CD14-positive monocyte (primary cell): ENCODE results near the gene CNOT10. TPM values are rescaled to one million over a fixed set of nuclear protein-coding genes. Genes with fewer than 3 reads are reported as not detected.

Experiments used
- DNase-seq, 3 donors: peaks; one replicate each; pipeline ENCODE4 v3.0.0-alpha.2; 2011 to 2022
- H2AFZ ChIP-seq: 2 replicates; pipeline ENCODE4 v1.6.0; 2012; ENCODE audit warnings: mild to moderate bottlenecking, low read depth, low read length, inconsistent platforms; ENCODE audit not compliant: insufficient read depth, poor library complexity, severe bottlenecking
- H3K27ac ChIP-seq, 2 donors: 1 replicate in 1 of 2; 2 replicates in 1 of 2; pipeline ENCODE4 v1.5.1; 2012 to 2013; ENCODE audit warnings: low read length in 2 of 2, control low read depth in 1 of 2, inconsistent platforms in 1 of 2, low read depth in 1 of 2, mild to moderate bottlenecking in 1 of 2
- H3K27me3 ChIP-seq, 2 donors: one replicate each; pipeline versions ENCODE4 v1.6.0 to v1.6.1; 2011 to 2013; ENCODE audit warnings: low read length in 2 of 2; ENCODE audit not compliant: control insufficient read depth in 2 of 2, insufficient read depth in 2 of 2
- H3K36me3 ChIP-seq, 2 donors: replicated peaks in 1 of 2; 1 replicate in 1 of 2; 2 replicates in 1 of 2; pipeline versions ENCODE4 v1.5.1 to v1.6.1; 2012 to 2013; ENCODE audit warnings: low read length in 2 of 2, control low read depth in 1 of 2, inconsistent platforms in 1 of 2, mild to moderate bottlenecking in 1 of 2; ENCODE audit not compliant: insufficient read depth in 2 of 2, control insufficient read depth in 1 of 2
- H3K4me1 ChIP-seq, 2 donors: 1 replicate in 1 of 2; 2 replicates in 1 of 2; pipeline versions ENCODE4 v1.5.1 to v1.6.1; 2012 to 2013; ENCODE audit warnings: low read length in 2 of 2, control low read depth in 1 of 2, inconsistent platforms in 1 of 2, mild to moderate bottlenecking in 1 of 2, moderate library complexity in 1 of 2; ENCODE audit not compliant: insufficient read depth in 2 of 2, control insufficient read depth in 1 of 2
- H3K4me2 ChIP-seq: replicated peaks from 2 replicates; pipeline ENCODE3; 2012; ENCODE audit warnings: low read length, moderate library complexity, mild to moderate bottlenecking; ENCODE audit not compliant: poor library complexity, severe bottlenecking; ENCODE audit errors: extremely low read depth
- H3K4me3 ChIP-seq, 3 experiments: fragments of 200-600 bp in 1 of 3; sonication (generic) in 1 of 3; replicated peaks in 1 of 3; 1 replicate in 2 of 3; 2 replicates in 1 of 3; pipeline ENCODE4 v1.5.1; 2011 to 2013; ENCODE audit warnings: low read length in 3 of 3, mild to moderate bottlenecking in 3 of 3, control low read depth in 2 of 3, low read depth in 2 of 3, inconsistent platforms in 1 of 3, moderate library complexity in 1 of 3
- H3K79me2 ChIP-seq: 2 replicates; pipeline ENCODE4 v1.6.0; 2012; ENCODE audit warnings: mild to moderate bottlenecking, control low read depth, inconsistent platforms, low read length, moderate library complexity; ENCODE audit not compliant: insufficient read depth
- H3K9ac ChIP-seq: 2 replicates; pipeline ENCODE4 v1.6.0; 2017; ENCODE audit warnings: low read length, mild to moderate bottlenecking; ENCODE audit not compliant: insufficient read depth, poor library complexity, severe bottlenecking
- H3K9me3 ChIP-seq, 2 donors: replicated peaks in 1 of 2; 1 replicate in 1 of 2; 2 replicates in 1 of 2; pipeline versions ENCODE4 v1.5.1 to v1.6.1; 2012 to 2013; ENCODE audit warnings: low read length in 2 of 2, control low read depth in 1 of 2; ENCODE audit not compliant: control insufficient read depth in 1 of 2, insufficient read depth in 1 of 2
- H4K20me1 ChIP-seq: 2 replicates; pipeline ENCODE4 v1.6.0; 2012; ENCODE audit warnings: mild to moderate bottlenecking, low read length, control low read depth, moderate library complexity; ENCODE audit not compliant: insufficient read depth
- H3K27ac Mint-ChIP-seq, 7 donors: one replicate each; pipeline ENCODE4 v1.8.0; 2020; ENCODE audit warnings: mild to moderate bottlenecking in 7 of 7, mixed read lengths in 7 of 7, moderate library complexity in 6 of 7, inconsistent platforms in 2 of 7
- H3K27me3 Mint-ChIP-seq, 3 donors: one replicate each; pipeline ENCODE4 v1.8.0; 2021 to 2022; ENCODE audit warnings: low read depth in 3 of 3, mild to moderate bottlenecking in 3 of 3, mixed read lengths in 3 of 3, moderate library complexity in 3 of 3, inconsistent platforms in 1 of 3
- H3K36me3 Mint-ChIP-seq, 2 donors: one replicate each; pipeline ENCODE4 v1.8.0; 2020; ENCODE audit warnings: mixed read lengths in 2 of 2, inconsistent platforms in 1 of 2, mild to moderate bottlenecking in 1 of 2
- H3K4me1 Mint-ChIP-seq: one replicate; pipeline ENCODE4 v1.8.0; 2020; ENCODE audit warnings: mild to moderate bottlenecking, mixed read lengths
- H3K4me3 Mint-ChIP-seq, 2 donors: one replicate each; pipeline ENCODE4 v1.8.0; 2020; ENCODE audit warnings: mild to moderate bottlenecking in 2 of 2, mixed read lengths in 2 of 2, moderate library complexity in 1 of 2
- H3K9me3 Mint-ChIP-seq, 7 donors: one replicate each; pipeline ENCODE4 v1.8.0; 2020 to 2022; ENCODE audit warnings: mixed read lengths in 7 of 7, mild to moderate bottlenecking in 6 of 7, moderate library complexity in 6 of 7, inconsistent platforms in 2 of 7
- WGBS: methylation state at CpG from one replicate; pipeline ENCODE4 v1.1.5; 2013; ENCODE audit warnings: missing lambda C conversion rate; ENCODE audit not compliant: insufficient coverage; 5-methylcytosine and 5-hydroxymethylcytosine counted together
- intact Hi-C, 2 donors: fragments of 100-400 bp; cut with micrococcal nuclease; formaldehyde crosslinking; loops; one replicate each; pipeline versions ENCODE4 v1.15.0 to v1.15.1; 2023
- polyA plus RNA-seq, 3 donors: library from polyadenylated mRNA; depleted of rRNA in 1 of 3; unstranded in 2 of 3; stranded (reverse) in 1 of 3; fragments of 300-500 nt in 2 of 3; fragments of >200 nt in 1 of 3; fragmentation: Illumina TruSeq in 2 of 3; gene quantifications; 1 replicate in 2 of 3; 2 replicates in 1 of 3; pipeline ENCODE4 v1.2.3, GENCODE V29; 2012 to 2021
- TF ChIP-seq, protein P1 (sequence below): fragments of 200-600 bp; IDR thresholded peaks from one replicate; pipeline ENCODE4 v1.8.0; 2022; ENCODE audit warnings: antibody characterized with exemption, mild to moderate bottlenecking

The CNOT10 gene
- polyA plus RNA-seq, 3 donors: 17.9 to 21.5 (median 19.6) TPM

GRCh38 chr3:32719931-32720330 is 34.9 kb downstream of the CNOT10 start:
- Histone ChIP-seq H3K9me3 (no peaks in the 10 kb centered on the region), H3K9ac (no peak overlapping the region), H3K4me2 (no peak overlapping the region), H2AFZ (no peak overlapping the region), H4K20me1 (no peaks in the 10 kb centered on the region), H3K79me2 (no peaks in the 10 kb centered on the region), H3K36me3 (peaks cover 59 to 80% of the 10 kb centered on the region in 2 donors), H3K4me3 (no peak overlapping the region), H3K27me3 (no peaks in the 10 kb centered on the region), H3K27ac (no peak overlapping the region), H3K4me1 (no peaks in the 10 kb centered on the region)
- no peaks in the 10 kb centered on the region for H3K9me3 Mint-ChIP-seq
- DNase-seq: no peak
- intact Hi-C loops: no loop called here
- peaks cover 44 to 91% of the 10 kb centered on the region in 2 donors for H3K36me3 Mint-ChIP-seq
- H3K4me1 Mint-ChIP-seq: no peaks in the 10 kb centered on the region
- H3K27ac Mint-ChIP-seq: no peak overlapping the region
- TF ChIP-seq, protein P1, sequence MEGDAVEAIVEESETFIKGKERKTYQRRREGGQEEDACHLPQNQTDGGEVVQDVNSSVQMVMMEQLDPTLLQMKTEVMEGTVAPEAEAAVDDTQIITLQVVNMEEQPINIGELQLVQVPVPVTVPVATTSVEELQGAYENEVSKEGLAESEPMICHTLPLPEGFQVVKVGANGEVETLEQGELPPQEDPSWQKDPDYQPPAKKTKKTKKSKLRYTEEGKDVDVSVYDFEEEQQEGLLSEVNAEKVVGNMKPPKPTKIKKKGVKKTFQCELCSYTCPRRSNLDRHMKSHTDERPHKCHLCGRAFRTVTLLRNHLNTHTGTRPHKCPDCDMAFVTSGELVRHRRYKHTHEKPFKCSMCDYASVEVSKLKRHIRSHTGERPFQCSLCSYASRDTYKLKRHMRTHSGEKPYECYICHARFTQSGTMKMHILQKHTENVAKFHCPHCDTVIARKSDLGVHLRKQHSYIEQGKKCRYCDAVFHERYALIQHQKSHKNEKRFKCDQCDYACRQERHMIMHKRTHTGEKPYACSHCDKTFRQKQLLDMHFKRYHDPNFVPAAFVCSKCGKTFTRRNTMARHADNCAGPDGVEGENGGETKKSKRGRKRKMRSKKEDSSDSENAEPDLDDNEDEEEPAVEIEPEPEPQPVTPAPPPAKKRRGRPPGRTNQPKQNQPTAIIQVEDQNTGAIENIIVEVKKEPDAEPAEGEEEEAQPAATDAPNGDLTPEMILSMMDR: no peak
- no CpG with 5 or more reads among the region's 5 CpGs for WGBS
- no peak overlapping the region for H3K4me3 Mint-ChIP-seq
- no peaks in the 10 kb centered on the region for H3K27me3 Mint-ChIP-seq

DNA sequence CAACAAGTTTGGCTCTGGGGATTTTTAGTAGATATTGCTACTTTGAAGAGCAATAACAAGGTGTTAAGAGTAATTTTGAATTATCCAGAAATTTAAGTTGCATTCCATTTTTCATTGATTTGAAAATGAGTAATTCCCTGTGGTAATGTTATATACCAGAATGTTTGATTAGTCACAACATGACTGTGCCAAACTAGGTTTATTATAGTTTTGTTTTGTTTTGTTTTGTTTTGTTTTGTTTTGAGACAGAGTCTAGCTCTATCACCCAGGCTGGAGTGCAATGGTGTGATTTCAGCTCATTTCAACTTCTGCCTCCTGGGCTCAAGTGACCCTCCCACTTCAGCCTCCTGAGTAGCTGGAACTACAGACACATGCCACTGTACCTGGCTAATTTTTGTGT is 40.7 kb downstream of the CNOT10 start:
- no peak overlapping the region for H3K9ac ChIP-seq
- Mint-ChIP-seq H3K4me3 (no peak overlapping the region), H3K27ac (no peak overlapping the region), H3K9me3 (no peaks in the 10 kb centered on the region), H3K27me3 (no peaks in the 10 kb centered on the region), H3K36me3 (peaks cover 43 to 71% of the 10 kb centered on the region in 2 donors), H3K4me1 (no peaks in the 10 kb centered on the region)
- no peak for DNase-seq
- no peak overlapping the region for H2AFZ ChIP-seq
- peaks cover 58 to 74% of the 10 kb centered on the region in 2 donors for H3K36me3 ChIP-seq
- H3K27ac ChIP-seq: no peak overlapping the region
- H3K4me2 ChIP-seq: no peak overlapping the region
- TF ChIP-seq, protein P1: no peak
- H4K20me1 ChIP-seq: no peaks in the 10 kb centered on the region
- intact Hi-C loops: no loop called here
- H3K4me1 ChIP-seq: no peaks in the 10 kb centered on the region
- no peaks in the 10 kb centered on the region for H3K27me3 ChIP-seq
- no peak overlapping the region for H3K4me3 ChIP-seq
- H3K9me3 ChIP-seq: no peaks in the 10 kb centered on the region
- H3K79me2 ChIP-seq: no peaks in the 10 kb centered on the region
